OCI-M2 (cell line): Measurements from ENCODE around the gene SUB1.

Experiments used
- DNase-seq: peaks from one replicate; lab custom pipeline; 2025; ENCODE audit not compliant: unreplicated experiment; lab: John Stamatoyannopoulos, UW

SUB1 gene

GRCh38 chr5:32642276-32643002 is 57.1 kb downstream of the SUB1 start:
- no peak for DNase-seq

- no peak for DNase-seq
Observed at GRCh38 chr5:32645246-32645645, 59.9 kb downstream of the SUB1 start.

DNA sequence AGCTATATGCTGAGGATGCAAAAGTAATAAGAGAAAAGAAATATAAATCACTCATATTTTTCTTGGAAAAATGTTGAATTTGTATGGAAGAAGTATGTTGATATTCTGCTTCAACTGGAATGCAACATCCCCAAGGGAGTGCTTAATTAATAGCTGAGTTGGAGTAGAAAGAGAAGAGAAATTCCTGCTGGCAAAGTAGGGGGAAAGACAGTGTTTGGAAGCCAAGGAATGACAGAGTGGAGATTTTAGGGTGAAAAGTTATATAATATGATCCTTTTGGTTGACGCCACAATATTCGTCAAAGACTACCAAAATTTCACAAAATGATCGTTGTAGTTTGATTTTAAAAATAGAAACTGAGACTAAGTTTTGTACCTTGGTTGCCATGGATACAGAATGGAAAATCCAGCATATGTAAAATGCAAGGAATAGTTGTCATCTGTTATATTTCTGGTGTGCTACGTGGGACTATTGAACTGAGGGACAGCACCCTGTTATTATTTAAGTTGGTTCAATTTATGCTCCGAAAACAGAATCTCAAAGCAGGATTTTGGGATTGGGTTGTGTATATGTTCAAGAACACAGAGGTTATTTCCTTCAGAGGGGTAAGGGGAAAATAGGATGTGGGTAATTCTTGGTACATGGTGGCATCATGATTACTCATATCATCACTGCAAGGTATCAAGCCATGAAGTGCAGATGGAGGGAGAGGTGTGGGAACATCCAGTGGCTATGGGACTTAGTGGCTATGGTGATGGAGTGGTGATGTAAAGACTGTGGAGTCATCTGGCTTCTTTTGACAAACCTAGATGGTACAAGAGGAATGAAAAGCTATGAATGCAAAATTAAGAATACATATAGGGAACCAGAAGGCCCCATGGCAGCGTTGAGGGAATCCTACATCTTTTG is 61.0 kb downstream of the SUB1 start:
- no peak for DNase-seq

DNA sequence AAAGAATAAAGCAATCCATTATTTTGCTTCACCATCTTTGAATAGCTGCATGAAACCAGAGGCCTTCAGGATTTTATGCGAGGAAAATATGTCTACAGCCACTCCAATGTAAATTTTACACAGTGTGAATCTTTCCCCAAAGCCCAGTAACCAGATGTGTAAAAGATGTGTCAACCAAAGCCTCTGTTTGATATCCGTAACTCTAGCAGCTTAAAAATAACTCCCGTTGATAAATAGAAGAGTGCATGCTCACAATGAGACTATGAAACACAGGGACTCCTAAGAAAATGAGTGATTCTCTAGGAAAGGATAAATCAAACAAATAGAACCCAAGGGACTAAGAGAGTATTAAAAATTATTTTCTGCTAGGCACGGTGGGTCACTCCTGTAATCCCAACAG is 65.7 kb downstream of the SUB1 start:
- no peak for DNase-seq

- no peak for DNase-seq
Observed at GRCh38 chr5:32651638-32652037, 66.3 kb downstream of the SUB1 start.
